T47D (cell line): Measurements from ENCODE around the gene TOMM70.
"Not testable (repeated sequence)": the region's sequence is repeated elsewhere in the genome, so short reads cannot be mapped to it uniquely, and the experiment has no call there.

Source experiments
- DNase-seq, 2 experiments: peaks; one replicate each; pipeline versions ENCODE4 v3.0.0 to v3.0.0-alpha.2; 2011 to 2012; ENCODE audit warnings: low read depth in 1 of 2, low spot score in 1 of 2
- JUND ChIP-seq: IDR thresholded peaks from 2 replicates; pipeline ENCODE4 v1.6.1; 2012; ENCODE audit warnings: low read depth
- in situ Hi-C: cut with HindIII; loops from 2 replicates; pipeline ENCODE4 v1.10.0; 2016; ENCODE audit warnings: low sequenced_read_pairs, low pct_unique_long_range_greater_than_20kb

The TOMM70 gene

DNA sequence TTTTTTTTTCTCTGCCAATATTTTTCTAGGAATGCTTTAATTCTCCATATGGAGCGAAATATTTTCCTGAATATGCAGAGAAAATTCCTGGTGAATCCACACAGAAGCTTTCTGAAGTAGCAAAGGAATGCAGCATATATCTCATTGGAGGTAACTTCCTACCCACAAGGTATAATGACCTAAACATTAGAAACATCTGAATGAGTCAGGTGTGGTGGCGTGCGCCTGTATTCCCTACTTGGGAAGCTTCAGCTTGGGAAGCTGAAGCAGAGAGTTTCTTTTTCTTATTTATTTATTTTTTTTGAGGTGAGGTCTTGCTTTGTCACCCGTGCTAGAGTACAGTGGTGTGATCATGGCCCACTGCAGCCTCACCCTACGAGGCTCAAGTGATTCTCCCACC lies 61.1 kb downstream of the TOMM70 start:
- DNase-seq: no peak
- no peak for TF ChIP-seq JUND
- in situ Hi-C loops: no loop called here

DNA sequence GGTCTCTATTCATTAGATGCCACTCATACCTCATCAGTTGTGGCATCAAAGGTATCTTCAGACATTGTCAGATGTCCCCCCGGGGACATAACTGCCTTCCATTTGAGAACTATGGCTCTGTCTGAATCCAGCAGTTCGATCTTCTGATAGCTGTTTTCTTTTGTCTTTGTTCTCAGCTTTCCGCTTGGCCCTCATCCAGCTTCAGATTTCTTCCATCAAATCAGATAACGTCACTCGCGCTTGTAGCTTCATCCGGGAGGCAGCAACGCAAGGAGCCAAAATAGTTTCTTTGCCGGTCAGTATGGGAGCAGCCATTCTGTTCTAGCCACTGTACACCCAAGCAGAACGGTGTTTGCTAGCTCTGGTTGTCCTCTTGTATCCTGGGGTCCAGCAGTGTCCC lies 62.0 kb downstream of the TOMM70 start:
- DNase-seq: no peak
- TF ChIP-seq JUND: no peak
- in situ Hi-C loops: no loop called here

DNA sequence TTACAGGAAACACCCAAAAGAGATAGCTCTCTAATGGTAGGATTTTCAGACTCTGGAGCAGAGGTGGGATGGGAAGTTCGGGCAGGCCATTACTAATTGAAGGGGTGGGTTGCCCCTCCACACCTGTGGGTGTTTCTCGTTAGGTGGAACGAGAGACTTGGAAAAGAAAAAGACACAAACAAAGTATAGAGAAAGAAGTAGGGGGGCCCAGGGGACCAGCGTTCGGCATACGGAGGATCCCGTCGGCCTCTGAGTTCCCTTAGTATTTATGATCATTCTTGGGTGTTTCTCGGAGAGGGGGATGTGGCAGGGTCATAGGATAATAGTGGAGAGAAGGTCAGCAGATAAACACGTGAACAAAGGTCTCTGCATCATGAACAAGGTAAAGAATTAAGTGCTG lies 64.7 kb downstream of the TOMM70 start:
- DNase-seq, in situ Hi-C loops: not testable (repeated sequence)

DNA sequence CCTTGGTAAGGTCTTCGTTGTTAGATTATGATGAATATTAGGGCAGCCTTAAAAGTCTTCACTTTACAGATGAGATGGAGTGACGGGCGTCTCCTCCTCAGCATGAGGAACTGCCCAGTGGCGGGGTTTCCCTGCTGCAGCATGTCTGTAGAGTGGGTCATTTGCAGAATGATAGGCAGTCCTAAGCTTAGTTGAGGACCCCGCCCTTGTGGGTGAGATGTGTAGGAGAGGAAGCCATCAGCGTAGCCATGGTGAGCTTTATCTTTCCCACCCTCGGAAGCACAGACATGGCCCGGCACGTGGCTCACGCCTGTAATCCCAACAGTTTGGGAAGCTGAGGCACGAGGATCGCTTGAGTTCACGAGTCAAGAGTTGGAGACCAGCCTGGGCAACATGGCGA lies 65.5 kb downstream of the TOMM70 start:
- in situ Hi-C loops: no loop called here
- no peak for TF ChIP-seq JUND

DNA sequence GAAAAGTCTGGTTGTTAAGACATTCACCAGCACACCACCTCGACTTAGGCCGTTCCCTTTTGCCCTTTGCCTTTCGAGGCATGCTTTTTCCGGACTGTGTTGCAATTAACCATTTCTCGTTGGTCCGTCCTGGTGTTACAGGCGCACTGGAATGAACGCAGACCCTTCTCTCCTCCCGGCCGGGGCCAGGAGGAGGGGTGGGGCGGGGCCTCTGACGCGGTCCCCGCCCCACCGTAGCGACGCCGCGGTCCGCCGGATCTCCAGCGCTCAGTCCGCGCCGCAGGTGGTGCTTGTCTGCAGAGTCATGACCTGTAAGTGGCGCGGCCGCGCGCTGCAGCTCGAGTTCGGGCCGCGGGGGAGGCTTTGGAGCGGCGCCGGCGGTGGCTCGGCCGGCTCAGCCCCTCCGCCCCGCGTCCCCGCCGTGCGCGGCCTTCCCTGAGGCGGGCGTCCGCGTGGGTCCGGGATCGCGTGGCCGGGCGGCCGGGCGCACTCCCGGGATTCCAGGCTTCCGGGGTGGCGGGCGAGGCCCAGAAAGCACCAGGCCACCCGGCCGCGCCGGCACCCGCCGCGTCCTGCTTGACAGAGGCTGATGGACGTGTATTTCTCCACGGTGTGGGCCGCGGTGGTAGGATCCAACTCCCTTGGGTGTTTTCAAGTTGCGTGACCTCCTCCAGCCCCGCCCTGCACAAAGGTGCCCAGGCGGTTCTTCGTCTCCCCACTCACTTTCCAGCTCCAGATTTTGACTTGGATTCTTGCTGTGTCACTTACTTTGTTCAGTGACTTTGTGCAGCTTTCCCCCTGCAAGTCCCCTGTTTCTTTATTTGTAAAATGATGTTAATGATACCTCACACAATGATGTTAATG lies 66.2 kb downstream of the TOMM70 start, which contains the start of gene NIT2:
TSS of gene NIT2 (plus strand) at position 270 of the 864 bp plus-strand sequence. CDS start at position 305, 35 bp downstream.
- in situ Hi-C loops: no loop called here
- peak; percentile 88 to 93 for DNase-seq
- TF ChIP-seq JUND: no peak

More for the DNA sequence above, 65.5 kb downstream of the TOMM70 start:
- DNase-seq: peak in 1 of 2 experiments; percentile 14

DNA sequence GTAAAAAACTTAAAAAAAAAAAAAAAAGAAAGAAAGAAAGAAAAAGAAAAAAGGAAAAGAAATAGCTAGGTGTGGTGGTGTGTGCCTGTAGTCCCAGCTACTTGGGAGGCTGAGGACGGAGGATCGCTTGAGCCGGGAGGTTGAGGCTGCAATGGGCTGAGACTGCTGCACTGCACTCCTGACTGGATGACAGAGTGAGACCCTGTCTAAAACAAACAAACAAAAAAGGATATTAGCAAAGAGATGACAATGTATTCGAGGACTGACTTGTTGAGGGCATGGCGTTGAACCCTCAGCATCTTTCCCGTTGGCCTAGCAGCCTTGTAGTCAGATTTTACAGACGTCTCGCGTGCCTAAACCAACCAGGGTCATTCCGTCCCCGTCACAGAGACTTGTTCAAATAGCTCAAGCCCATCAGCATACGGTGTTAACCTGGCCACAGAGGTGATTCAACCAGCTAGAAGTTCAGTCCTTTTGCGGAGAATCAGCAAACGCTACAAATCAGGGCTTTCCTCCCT lies 66.9 kb downstream of the TOMM70 start:
- TF ChIP-seq JUND: no peak
- in situ Hi-C loops: no loop called here
- DNase-seq: no peak

DNA sequence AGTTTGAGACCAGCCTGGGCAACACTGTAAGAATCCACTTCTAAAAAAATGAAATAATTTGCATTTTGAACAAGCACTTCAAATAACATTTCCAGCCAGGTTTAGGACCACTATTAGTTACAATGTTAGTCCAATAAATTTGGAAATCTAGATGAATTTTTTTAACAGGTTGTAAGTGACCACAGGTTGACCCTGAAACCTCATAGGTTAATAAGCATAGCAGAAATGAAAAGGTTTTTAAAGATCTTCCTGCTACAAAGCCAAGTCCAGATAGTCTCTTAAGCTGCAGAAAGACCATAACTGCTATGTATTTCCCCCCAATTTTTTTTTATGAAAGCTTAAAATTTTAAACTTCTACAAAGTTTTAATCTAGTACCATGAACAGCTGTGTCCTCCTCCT lies 67.8 kb downstream of the TOMM70 start:
- no peak for DNase-seq
- no peak for TF ChIP-seq JUND
- in situ Hi-C loops: no loop called here

DNA sequence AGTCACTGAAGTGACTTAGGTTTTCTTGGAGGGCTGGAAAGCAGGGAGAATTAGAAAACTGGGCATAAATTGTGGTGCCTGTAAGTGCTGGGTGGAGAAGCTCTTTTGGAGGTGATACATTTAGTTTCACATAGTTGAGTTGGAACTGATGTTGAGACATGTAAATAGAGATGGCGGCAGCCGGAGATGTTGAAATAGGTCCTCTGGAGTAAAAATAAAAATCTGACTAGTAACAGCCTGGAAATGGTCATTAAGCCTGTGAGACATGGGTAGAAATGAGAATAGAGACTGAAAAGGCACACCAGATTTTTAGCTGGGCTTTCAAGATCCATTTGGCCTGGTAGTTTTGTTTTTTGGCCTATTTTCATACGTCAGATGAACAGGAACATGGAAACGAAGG lies 69.2 kb downstream of the TOMM70 start:
- no peak for TF ChIP-seq JUND
- in situ Hi-C loops: no loop called here

DNA sequence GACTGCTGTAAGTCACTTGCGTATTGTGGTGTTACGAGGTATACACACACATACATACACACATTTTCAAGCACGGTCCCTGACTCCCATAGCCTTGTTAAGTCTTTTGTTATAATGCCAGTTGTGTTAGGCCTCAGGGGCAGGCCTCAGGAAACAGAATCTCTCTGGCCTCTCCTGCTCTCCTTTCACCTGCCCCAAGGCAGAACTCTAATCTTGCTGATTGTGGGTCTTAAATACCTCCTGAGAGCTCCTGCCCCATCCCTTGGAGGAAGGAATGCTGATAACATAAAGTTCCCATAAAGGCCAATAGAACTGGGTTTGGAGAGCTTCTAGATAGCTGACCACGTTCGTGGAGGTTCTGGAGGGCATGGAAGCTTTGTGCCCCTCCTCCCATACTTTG lies 70.2 kb downstream of the TOMM70 start:
- TF ChIP-seq JUND: no peak
- DNase-seq: no peak
- in situ Hi-C loops: no loop called here

More for the DNA sequence above, 69.2 kb downstream of the TOMM70 start:
- DNase-seq: no peak

DNA sequence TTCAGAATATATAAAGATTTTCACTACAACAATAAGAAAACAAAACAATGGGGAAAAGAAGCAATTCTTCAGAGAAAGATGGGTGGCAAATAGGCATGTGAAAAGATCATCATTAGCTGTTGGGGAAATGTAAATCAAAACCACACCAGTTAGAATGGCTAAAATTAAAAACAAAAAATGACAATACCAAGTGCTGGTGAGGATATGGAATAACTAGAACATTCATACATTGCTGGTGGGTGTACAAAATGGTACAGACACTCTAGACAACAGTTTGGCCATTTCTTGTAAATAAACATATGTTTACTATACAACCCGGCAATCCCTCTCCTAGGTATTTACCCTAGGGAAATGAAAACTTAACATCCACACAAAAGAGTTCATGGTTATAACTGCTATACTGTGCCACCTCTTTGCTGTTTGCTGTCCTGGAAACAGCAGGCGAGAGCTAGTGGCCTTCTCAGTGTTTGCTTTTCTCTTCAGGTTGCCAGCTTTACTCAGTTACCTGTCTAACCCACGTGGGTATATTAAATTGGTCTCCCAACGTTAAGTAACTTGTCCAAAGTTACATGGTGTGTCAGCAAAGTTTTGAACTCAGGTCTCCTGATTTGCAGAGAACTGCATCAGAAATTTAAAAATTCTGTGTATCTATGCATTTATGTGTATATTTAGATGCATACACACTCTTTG lies 70.9 kb downstream of the TOMM70 start:
- in situ Hi-C loops: no loop called here
- TF ChIP-seq JUND: no peak
- DNase-seq: peak; percentile 5 to 31

DNA sequence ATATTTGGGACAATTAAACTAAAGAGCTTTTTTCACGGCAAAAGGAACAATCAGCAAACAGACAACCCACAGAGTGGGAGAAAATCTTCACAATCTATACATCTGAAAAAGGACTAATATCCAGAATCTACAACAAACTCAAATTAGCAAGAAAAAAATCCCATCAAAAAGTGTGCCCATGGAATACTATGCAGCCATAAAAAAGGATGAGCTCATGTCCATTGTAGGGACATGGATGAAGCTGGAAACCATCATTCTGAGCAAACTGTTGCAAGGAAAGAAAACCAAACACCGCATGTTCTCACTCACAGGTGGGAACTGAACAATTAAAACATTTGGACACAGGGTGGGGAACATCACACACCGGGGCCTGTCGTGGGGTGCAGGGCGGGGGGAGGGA lies 73.5 kb downstream of the TOMM70 start:
- in situ Hi-C loops, DNase-seq: not testable (repeated sequence)

DNA sequence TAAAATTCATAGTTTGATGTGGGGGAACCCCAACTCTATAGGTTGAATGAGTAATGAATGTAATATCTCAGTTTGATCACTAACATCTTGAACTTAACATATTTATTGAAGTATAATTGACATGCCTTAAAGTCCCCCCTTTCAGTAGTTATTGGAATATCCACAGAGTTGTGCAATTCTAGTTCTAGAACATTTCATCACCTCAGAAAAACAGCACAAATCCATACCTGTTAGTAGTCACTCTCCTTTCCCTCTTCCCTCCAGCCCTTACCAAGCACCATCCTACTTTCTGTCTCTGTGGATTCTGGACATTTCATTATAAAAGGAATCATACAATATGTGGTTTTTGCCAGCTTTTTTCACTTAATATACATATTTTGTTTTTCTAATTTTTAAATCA lies 75.1 kb downstream of the TOMM70 start:
- DNase-seq: no peak
- in situ Hi-C loops: no loop called here
- no peak for TF ChIP-seq JUND

DNA sequence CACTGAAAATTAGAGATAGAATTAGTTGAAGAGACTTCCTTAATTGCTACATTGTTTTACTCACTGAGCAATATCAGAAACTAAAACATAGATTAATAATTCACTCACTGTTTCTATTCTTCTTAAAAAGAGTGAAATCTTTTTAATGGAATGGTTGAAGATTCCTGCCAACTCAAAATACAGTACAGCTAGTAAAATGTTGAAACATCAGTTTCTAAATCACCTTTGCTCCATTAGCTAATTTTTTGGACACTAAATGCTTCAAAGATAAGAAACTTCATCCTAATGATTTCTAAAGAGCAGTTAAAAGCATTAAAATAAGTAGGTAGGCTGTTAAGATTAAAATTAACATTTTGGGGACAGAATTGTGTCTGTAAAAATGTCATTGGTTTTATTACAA lies 76.8 kb downstream of the TOMM70 start:
- no peak for TF ChIP-seq JUND
- in situ Hi-C loops: no loop called here
- no peak for DNase-seq
